Stomach smooth muscle (tissue), 2 donors: ENCODE data around the gene MYBPC1.
"Not testable (repeated sequence)": the region's sequence is repeated elsewhere in the genome, so short reads cannot be mapped to it uniquely, and the experiment has no call there.

ENCODE experiments used
- H3K27ac ChIP-seq: one replicate; pipeline ENCODE4 v1.7.0; 2013; ENCODE audit warnings: mild to moderate bottlenecking, low read length, inconsistent platforms
- H3K27me3 ChIP-seq, 2 donors: one replicate each; pipeline ENCODE4 v1.7.0; 2013; ENCODE audit warnings: low read length in 2 of 2; ENCODE audit not compliant: insufficient read depth in 2 of 2, control insufficient read depth in 1 of 2
- H3K36me3 ChIP-seq, 2 donors: one replicate each; pipeline ENCODE4 v1.7.0; 2013; ENCODE audit warnings: low read length in 2 of 2; ENCODE audit not compliant: control insufficient read depth in 2 of 2, insufficient read depth in 2 of 2
- H3K4me1 ChIP-seq: one replicate; pipeline ENCODE4 v1.7.0; 2013; ENCODE audit warnings: low read length; ENCODE audit not compliant: control insufficient read depth, insufficient read depth
- H3K4me3 ChIP-seq, 2 donors: one replicate each; pipeline ENCODE4 v1.7.0; 2013; ENCODE audit warnings: low read length in 2 of 2
- H3K9ac ChIP-seq, 2 donors: one replicate each; pipeline ENCODE4 v1.7.0; 2013; ENCODE audit warnings: low read length in 2 of 2, mild to moderate bottlenecking in 1 of 2
- H3K9me3 ChIP-seq, 2 donors: one replicate each; pipeline ENCODE4 v1.7.0; 2013; ENCODE audit warnings: low read length in 2 of 2; ENCODE audit not compliant: control insufficient read depth in 2 of 2
- donor health status: healthy.
- donor health status: Pancreatic carcinoma.

The MYBPC1 gene

GRCh38 chr12:101594700-101595099 lies at the start of gene MYBPC1:
Gene MYBPC1 (plus strand): TSS chr12:101594971. CDS start chr12:101595071, 100 bp downstream.
- H3K27ac ChIP-seq = no peak within 1 kb of the TSS
- H3K27me3 ChIP-seq = no peaks in the 10 kb centered on the region
- no peak within 1 kb of the TSS for H3K9ac ChIP-seq
- no peak within 1 kb of the TSS for H3K4me3 ChIP-seq
- H3K36me3 ChIP-seq = no peaks in the 10 kb centered on the region
- no peaks in the 10 kb centered on the region for H3K9me3 ChIP-seq
- H3K4me1 ChIP-seq = no peaks in the 10 kb centered on the region

- Histone ChIP-seq H3K36me3 (no peaks in the 10 kb centered on the region), H3K4me1 (no peaks in the 10 kb centered on the region), H3K27ac (no peak overlapping the region), H3K9ac (no peak overlapping the region), H3K27me3 (peaks cover 0 to 3% of the 10 kb centered on the region in 2 donors), H3K4me3 (no peak overlapping the region), H3K9me3 (no peaks in the 10 kb centered on the region)
Observed at GRCh38 chr12:101551362-101552114, 43.2 kb upstream of the MYBPC1 start.

GRCh38 chr12:101552277-101552676 lies 42.5 kb upstream of the MYBPC1 start:
- H3K36me3 ChIP-seq = no peaks in the 10 kb centered on the region
- H3K27ac ChIP-seq = no peak overlapping the region
- H3K4me3 ChIP-seq = no peak overlapping the region
- H3K9ac ChIP-seq = no peak overlapping the region
- H3K27me3 ChIP-seq = peaks cover 0 to 3% of the 10 kb centered on the region in 2 donors
- H3K4me1 ChIP-seq = no peaks in the 10 kb centered on the region
- H3K9me3 ChIP-seq = no peaks in the 10 kb centered on the region

- Histone ChIP-seq H3K36me3 (no peaks in the 10 kb centered on the region), H3K9me3 (no peaks in the 10 kb centered on the region), H3K27ac (no peak overlapping the region), H3K27me3 (peaks cover 0 to 3% of the 10 kb centered on the region in 2 donors), H3K4me1 (no peaks in the 10 kb centered on the region), H3K9ac (no peak overlapping the region), H3K4me3 (no peak overlapping the region)
Observed at GRCh38 chr12:101557094-101557493, 37.7 kb upstream of the MYBPC1 start.

- H3K36me3 ChIP-seq, H3K27me3 ChIP-seq, H3K9me3 ChIP-seq, H3K4me3 ChIP-seq, H3K9ac ChIP-seq, H3K4me1 ChIP-seq, H3K27ac ChIP-seq: not testable (repeated sequence)
Observed at GRCh38 chr12:101558726-101559125, 36.0 kb upstream of the MYBPC1 start.

GRCh38 chr12:101563212-101563611 lies 31.6 kb upstream of the MYBPC1 start:
- no peak overlapping the region for H3K27ac ChIP-seq
- no peaks in the 10 kb centered on the region for H3K36me3 ChIP-seq
- no peaks in the 10 kb centered on the region for H3K27me3 ChIP-seq

GRCh38 chr12:101564912-101565311 lies 29.9 kb upstream of the MYBPC1 start:
- Histone ChIP-seq H3K27ac (no peak overlapping the region), H3K9ac (no peak overlapping the region), H3K27me3 (no peaks in the 10 kb centered on the region), H3K9me3 (no peaks in the 10 kb centered on the region), H3K4me1 (no peaks in the 10 kb centered on the region), H3K4me3 (no peak overlapping the region), H3K36me3 (no peaks in the 10 kb centered on the region)

More at GRCh38 chr12:101563212-101563611, 31.6 kb upstream of the MYBPC1 start:
- Histone ChIP-seq H3K4me3 (no peak overlapping the region), H3K9ac (no peak overlapping the region), H3K4me1 (no peaks in the 10 kb centered on the region), H3K9me3 (no peaks in the 10 kb centered on the region)

- Histone ChIP-seq H3K27me3 (no peaks in the 10 kb centered on the region), H3K36me3 (no peaks in the 10 kb centered on the region), H3K9ac (no peak overlapping the region), H3K4me3 (no peak overlapping the region), H3K9me3 (no peaks in the 10 kb centered on the region), H3K4me1 (no peaks in the 10 kb centered on the region), H3K27ac (no peak overlapping the region)
Observed at GRCh38 chr12:101566318-101566717, 28.5 kb upstream of the MYBPC1 start.

- Histone ChIP-seq H3K27ac (no peak overlapping the region), H3K4me3 (no peak overlapping the region), H3K36me3 (no peaks in the 10 kb centered on the region), H3K27me3 (no peaks in the 10 kb centered on the region), H3K4me1 (no peaks in the 10 kb centered on the region), H3K9ac (no peak overlapping the region), H3K9me3 (no peaks in the 10 kb centered on the region)
Observed at GRCh38 chr12:101567918-101568317, 26.9 kb upstream of the MYBPC1 start.

GRCh38 chr12:101570047-101570446 lies 24.7 kb upstream of the MYBPC1 start:
- Histone ChIP-seq H3K9ac (no peak overlapping the region), H3K4me3 (no peak overlapping the region), H3K27ac (no peak overlapping the region)

GRCh38 chr12:101571105-101571504 lies 23.7 kb upstream of the MYBPC1 start:
- Histone ChIP-seq H3K9ac (no peak overlapping the region), H3K27me3 (no peaks in the 10 kb centered on the region), H3K4me1 (no peaks in the 10 kb centered on the region), H3K27ac (no peak overlapping the region), H3K9me3 (no peaks in the 10 kb centered on the region), H3K36me3 (no peaks in the 10 kb centered on the region), H3K4me3 (no peak overlapping the region)

More at GRCh38 chr12:101570047-101570446, 24.7 kb upstream of the MYBPC1 start:
- Histone ChIP-seq H3K27me3 (no peaks in the 10 kb centered on the region), H3K36me3 (no peaks in the 10 kb centered on the region), H3K9me3 (no peaks in the 10 kb centered on the region), H3K4me1 (no peaks in the 10 kb centered on the region)
